Stimulated activated CD4-positive, alpha-beta T cell treated with anti-CD3 and anti-CD28 coated beads, Interleukin-12 subunit alpha, Interleukin-12 subunit beta, amount 100 ng/mL, for 4 hours (primary cell): ENCODE measurements around the gene PRSS3.
"Not testable (repeated sequence)": the region's sequence is repeated elsewhere in the genome, so short reads cannot be mapped to it uniquely, and the experiment has no call there.

Experiments used
- DNase-seq: peaks from one replicate; pipeline ENCODE4 v3.0.0-alpha.2; 2020

The PRSS3 gene

GRCh38 chr9:33818847-33819500, 23.6 kb downstream of the PRSS3 start:
- DNase-seq, result no peak

- DNase-seq, result no peak
Observed at GRCh38 chr9:33820231-33820745, 24.9 kb downstream of the PRSS3 start.

DNA sequence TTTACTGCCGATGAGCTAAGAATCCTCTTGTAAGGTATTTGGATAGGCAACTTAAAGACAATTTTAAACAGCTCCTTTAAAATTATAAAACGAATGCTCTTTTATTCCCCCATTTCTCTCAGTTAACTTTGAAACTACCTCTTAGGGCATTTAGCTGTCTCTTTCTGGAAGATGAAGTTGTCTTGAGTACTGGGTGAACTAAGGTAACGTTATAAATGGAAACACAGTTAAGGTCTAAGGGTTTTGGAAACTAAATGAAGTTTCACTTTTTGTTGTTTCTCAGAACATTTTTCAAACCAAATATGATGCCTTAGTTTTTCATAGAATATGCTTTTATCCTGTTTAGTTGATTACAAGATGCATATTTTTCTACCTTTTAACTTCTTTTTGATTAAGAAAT, 28.4 kb downstream of the PRSS3 start:
- DNase-seq, result no peak

DNA sequence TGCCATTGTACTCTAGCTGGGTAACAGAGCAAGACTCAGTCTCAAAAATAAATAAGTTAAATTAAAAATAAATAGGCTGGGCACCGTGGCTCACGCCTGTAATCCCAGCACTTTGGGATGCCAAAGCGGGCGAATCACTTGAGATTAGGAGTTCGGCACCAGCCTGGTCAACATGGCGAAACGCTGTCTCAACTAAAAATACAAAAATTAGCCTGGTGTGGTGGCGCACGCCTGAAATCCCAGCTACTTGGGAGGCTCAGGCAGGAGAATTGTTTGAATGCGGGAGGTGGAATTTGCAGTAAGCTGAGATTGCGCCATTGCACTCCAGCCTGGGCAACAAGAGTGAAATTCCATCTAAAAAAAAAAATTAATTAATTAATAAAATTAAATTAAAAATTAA, 31.9 kb downstream of the PRSS3 start:
- not testable (repeated sequence) for DNase-seq

DNA sequence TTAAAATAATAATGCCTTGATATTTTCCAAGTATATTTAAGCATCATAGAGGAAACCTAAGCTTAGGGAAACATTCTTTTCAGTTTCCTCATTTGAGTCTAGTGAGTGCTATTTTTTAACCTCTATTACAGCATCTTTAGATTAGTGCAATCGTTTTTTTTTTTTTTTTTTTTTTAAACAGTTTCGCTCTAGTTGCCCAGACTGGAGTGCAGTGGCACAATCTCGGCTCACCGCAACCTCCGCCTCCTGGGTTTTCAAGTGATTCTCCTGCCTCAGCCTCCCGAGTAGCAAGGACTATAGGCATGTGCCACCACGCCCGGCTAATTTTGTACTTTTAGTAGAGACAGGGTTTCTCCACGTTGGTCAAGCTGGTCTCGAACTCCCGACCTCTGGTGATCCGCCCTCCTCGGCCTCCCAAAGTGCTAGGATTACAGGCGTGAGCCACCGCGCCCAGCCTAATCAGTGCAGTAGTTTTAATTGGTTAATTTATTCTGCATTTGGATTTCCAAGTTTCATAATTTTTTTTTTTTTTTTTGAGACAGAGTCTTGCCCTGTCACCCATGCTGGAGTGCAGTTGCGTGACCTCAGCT, 34.4 kb downstream of the PRSS3 start:
- DNase-seq, result not testable (repeated sequence)

- no peak for DNase-seq
Observed at GRCh38 chr9:33835625-33836260, 40.4 kb downstream of the PRSS3 start.

DNA sequence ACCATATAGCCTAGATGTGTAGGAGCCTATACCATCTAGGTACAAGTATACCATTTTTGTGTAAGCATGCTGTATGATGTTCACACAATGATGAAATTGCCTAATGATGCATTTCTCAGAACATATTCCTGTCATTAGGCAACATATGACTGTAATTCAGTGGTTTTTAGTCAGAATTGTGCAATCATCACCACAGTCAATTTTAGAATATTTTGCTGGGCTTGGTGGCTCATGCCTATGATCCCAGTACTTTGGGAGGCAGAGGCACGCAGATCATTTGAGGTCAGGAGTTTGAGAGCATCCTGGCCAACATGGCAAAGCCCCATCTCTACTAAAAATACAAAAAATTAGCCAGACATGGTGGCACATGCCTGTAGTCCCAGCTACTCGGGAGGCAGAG, 40.9 kb downstream of the PRSS3 start:
- DNase-seq, result not testable (repeated sequence)

GRCh38 chr9:33837138-33837537, 41.8 kb downstream of the PRSS3 start:
- DNase-seq, result no peak

DNA sequence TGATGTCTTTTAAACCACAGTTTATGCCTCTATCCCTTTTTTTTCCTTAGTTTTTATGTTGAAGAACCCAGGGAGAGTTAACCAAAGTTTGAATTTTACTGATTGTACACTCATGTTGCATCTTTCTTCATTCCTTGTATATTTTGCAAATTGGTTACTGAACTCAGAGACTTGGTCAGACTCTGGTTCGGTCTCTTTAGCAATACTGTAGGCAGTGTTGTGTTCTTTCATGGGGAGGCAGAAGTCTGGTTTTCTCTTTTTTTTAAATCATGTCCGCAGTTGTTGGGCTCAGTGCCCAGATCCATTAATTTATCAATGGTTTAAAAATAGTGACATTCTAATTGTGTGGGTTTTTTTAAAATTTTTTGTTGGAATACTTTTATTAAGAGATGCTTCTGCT, 45.0 kb downstream of the PRSS3 start:
- DNase-seq, result no peak

- DNase-seq, result no peak
Observed at GRCh38 chr9:33843312-33843961, 48.1 kb downstream of the PRSS3 start.

- no peak for DNase-seq
Observed at GRCh38 chr9:33846231-33846630, 50.9 kb downstream of the PRSS3 start.

- DNase-seq, result not testable (repeated sequence)
Observed at GRCh38 chr9:33847894-33848205, 52.5 kb downstream of the PRSS3 start.
